A549 treated with RU486 at 1 μM for 4 hours (cell line): ENCODE measurements around the gene SFRP5. TPM values are rescaled to one million over a fixed set of nuclear protein-coding genes. Genes with fewer than 3 reads are reported as not detected.

ENCODE experiments used
- total RNA-seq: library from RNA; stranded (reverse); fragments of 200-300 nt; extraction: Qiagen RNA extraction; gene quantifications from 5 replicates; pipeline ENCODE4 v1.2.3, GENCODE V29; 2022; ENCODE audit warnings: low read depth

The SFRP5 gene, protein sequence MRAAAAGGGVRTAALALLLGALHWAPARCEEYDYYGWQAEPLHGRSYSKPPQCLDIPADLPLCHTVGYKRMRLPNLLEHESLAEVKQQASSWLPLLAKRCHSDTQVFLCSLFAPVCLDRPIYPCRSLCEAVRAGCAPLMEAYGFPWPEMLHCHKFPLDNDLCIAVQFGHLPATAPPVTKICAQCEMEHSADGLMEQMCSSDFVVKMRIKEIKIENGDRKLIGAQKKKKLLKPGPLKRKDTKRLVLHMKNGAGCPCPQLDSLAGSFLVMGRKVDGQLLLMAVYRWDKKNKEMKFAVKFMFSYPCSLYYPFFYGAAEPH
- 1.9 to 2.5 TPM (median 2.3 TPM) in 5 replicates for total RNA-seq

DNA sequence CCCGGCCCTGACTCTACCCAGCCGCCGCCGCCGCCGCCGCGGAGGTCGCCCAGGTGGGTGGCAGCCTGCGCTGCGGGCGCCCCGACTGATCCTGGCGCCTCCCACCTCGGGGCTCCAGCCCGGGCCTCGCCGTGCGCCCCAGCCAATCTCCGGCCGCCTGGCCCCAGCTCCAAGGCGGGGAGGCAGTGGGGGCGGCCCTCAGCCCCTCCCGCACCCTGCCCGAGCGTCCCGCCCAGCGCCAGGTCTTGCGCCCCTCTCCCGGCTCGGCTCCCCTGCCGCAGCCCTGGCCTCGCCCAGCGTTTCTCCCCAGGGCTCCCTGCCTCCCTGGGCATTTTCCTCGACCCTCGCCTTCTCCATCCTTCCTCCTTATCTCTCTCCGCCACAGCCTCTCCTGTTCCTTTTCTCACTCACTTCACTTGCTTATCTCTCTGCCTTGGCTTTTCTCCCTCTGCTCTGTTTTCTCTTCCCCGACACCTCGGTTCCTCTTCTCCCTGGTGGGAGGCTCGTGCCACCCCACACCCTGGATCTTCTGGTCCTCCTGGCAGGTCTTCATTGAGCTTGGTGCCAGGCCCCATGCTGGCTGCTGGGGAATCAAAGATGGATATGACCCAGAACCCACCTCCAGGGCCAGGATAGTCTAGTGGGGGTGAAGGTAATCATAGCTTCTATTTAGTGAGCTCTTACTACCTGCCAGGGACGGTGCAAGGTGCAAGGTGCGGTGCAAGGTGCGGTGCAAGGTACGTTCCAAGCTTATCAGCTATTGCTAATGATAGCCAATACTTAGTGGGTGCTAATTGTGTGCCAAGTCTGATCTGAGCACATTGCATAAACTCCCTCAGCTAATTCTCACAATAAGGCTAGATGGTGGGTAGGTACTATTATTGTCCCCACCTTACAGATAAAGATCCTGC is at the start of gene SFRP5:
TSS of gene SFRP5 (minus strand) at position 87 of the 911 bp plus-strand sequence. CDS start 166 bp downstream, outside the sequence.

DNA sequence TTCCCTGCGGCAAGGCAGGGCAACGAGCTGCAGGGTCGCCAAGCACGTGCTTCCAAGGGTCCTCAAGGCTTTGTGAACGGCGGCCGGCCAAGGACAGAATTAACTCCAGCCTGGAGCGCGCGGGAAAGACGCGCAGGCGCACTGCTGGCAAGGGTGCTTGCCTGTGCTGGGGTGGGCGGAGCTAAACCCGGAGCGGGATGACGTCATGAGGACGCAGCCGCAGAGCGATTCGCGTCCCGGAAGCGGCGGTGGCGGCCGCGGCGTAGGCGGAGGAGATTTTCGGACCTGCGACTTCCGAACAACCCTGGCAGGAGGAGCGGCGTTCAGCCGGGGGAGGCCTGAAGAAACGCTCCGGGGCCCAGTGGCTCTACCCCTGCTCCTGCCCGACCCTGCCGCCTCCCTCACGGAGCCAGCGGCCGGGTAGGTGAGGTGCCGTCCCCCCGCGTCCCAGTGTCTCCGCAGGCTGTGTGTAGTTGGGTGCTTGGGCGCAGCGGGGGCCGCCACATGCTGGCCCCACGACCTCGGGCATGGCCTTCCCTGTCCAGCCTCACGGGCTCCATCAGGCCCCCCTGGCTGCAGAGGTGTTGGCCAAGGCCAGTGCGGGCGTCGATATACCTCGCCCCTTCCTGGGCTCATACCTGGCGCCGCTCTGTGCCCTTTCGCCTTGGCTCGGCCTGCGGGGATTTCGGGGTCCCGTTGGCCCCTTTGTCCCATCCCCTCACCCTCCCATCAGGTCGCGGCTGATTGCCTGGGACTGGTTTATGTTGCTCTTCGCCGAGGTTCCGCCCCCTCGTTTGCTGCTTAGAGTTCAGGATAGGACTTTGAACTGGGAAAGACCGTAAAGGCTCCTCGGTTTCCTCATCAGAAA is 34.7 kb downstream of the SFRP5 start, which contains the start of gene ZFYVE27:
TSS of gene ZFYVE27 (plus strand) at position 227 of the 868 bp plus-strand sequence. CDS start 1,350 bp downstream, outside the sequence.

Other genes with a start within 250 kb of the SFRP5 start
- 2.8 to 6.8 TPM (median 4.4 TPM) in 5 replicates for gene ANKRD2, start 199.2 kb downstream of the SFRP5 start, total RNA-seq
- gene HOGA1, start 187.6 kb downstream of the SFRP5 start, total RNA-seq: 0.83 to 1.7 TPM (median 0.93 TPM) in 5 replicates
- not detected in 5 replicates for gene C10orf62, start 182.3 kb downstream of the SFRP5 start, total RNA-seq
- 6.1 to 7.9 TPM (median 6.8 TPM) in 5 replicates for gene MORN4, start 138.5 kb downstream of the SFRP5 start, total RNA-seq
- gene PI4K2A, start 131.3 kb downstream of the SFRP5 start, total RNA-seq: 26.1 to 29.6 TPM (median 28.8 TPM) in 5 replicates
- gene AVPI1, start 84.8 kb downstream of the SFRP5 start, total RNA-seq: 57.9 to 112 TPM (median 85.8 TPM) in 5 replicates
- 36.5 to 45.4 TPM (median 39.9 TPM) in 5 replicates for gene MARVELD1, start 58.3 kb downstream of the SFRP5 start, total RNA-seq
- gene ZFYVE27, start 34.9 kb downstream of the SFRP5 start, total RNA-seq: 19.5 to 25.5 TPM (median 24.7 TPM) in 5 replicates
- gene GOLGA7B, start 77.8 kb upstream of the SFRP5 start, total RNA-seq: 4.0 to 5.9 TPM (median 4.7 TPM) in 5 replicates